HG03558 (cell line): ENCODE data around the gene YEATS2.
"Not testable (repeated sequence)": the region's sequence is repeated elsewhere in the genome, so short reads cannot be mapped to it uniquely, and the experiment has no call there.

Experiments used
- ATAC-seq: cut with Tn5 transposase; IDR thresholded peaks from one replicate; pipeline ENCODE4 v1.9.1; 2021; ENCODE audit warnings: moderate number of reproducible peaks; ENCODE audit not compliant: unreplicated experiment; ENCODE audit errors: extremely low read depth

Gene YEATS2

DNA sequence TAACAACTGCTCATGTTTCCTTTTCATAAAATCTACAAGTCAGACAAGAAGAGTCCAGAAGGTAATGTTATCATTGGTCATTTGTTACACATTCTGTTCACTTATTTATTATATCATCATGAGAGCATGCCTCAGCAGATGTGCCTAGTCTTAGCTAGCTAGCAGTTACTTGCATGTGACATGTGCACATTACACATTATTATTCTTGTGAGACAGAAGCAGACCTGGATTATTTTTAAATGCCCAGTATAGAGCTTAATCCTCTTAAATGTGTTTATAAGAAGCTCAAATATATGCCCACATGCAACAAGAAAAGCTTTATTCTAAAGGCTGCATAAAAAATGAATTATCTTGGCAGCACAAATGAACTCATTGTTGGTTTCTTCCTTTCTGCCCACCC lies 12.6 kb downstream of the YEATS2 start:
- ATAC-seq, result no peak

- ATAC-seq, result no peak
Measured at GRCh38 chr3:183711516-183711915, 13.9 kb downstream of the YEATS2 start.

DNA sequence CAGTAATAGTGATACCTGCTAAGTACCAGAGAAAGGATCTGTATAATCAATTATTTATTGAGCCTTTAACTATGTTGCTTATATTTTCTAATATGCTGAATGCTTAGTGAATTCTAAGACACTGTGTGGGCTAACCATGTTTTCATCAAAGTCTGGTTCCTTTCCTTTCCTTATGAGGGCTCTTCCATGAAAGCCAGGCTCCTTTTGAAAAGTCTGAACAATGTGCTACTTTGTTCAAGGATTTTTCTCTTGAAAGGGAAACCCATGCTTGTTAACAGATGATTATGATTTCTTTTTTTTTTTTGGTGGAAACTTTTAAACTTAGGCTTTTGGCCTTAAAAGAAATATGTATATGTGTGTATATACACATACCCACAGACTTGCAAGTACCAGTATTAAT lies 17.0 kb downstream of the YEATS2 start:
- no peak for ATAC-seq

- no peak for ATAC-seq
Measured at GRCh38 chr3:183718012-183718411, 20.4 kb downstream of the YEATS2 start.

DNA sequence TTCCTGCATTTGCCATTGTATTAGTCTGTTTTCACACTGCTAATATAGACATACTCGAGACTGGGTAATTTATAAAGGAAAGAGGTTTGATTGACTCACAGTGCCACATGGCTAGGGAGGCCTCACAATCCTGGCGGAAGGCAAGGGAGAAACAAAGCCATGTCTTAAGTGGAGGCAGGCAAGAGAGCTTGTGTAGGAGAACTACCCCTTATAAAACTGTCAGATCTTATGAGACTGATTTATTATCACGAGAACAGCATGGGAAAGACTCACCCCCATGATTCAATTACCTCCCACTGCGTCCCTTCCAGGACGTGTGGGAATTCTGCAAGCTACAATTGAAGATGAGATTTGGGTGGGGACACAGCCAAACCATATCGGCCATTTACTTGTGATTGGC lies 27.8 kb downstream of the YEATS2 start:
- ATAC-seq, result no peak

GRCh38 chr3:183728204-183728603 lies 30.6 kb downstream of the YEATS2 start:
- ATAC-seq, result no peak

- no peak for ATAC-seq
Measured at GRCh38 chr3:183730361-183730760, 32.8 kb downstream of the YEATS2 start.

GRCh38 chr3:183731611-183732010 lies 34.0 kb downstream of the YEATS2 start:
- no peak for ATAC-seq

- ATAC-seq, result no peak
Measured at GRCh38 chr3:183733553-183733952, 36.0 kb downstream of the YEATS2 start.

DNA sequence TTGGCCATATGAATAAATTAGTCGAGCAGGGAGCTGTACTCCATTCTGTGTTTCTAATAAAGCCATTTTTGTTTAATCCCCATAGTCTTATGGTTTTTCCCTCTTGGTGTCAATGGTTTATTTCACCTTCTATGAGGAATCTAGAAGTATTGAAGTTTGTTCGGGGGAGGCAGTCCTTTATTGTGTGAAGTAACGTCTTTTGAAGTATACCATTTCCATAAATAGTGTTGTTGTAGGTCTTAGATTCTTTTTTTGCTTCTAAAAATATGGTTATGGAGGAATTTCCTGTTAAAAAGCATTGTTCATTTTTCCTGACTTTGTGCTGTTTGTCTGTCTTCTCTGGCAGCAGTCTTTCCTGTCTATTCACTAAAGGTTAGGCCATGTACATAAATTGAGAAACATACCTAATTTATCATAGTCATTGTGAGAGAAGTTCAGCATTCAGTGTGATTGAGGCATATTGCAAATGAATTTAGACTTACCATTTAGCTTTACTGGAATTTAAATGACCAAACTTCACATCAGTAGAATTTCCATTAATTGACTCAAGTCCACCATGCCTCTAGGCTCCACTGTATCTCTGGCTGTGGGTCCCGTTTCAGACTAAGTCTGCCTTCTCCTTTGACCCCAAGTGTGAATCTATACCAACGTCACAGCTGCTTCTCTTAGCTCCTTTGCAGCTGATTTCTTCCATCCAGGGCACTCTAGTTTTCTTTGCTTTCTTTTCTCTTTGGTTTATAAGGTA lies 37.3 kb downstream of the YEATS2 start:
- no peak for ATAC-seq

- no peak for ATAC-seq
Measured at GRCh38 chr3:183737116-183737515, 39.5 kb downstream of the YEATS2 start.

DNA sequence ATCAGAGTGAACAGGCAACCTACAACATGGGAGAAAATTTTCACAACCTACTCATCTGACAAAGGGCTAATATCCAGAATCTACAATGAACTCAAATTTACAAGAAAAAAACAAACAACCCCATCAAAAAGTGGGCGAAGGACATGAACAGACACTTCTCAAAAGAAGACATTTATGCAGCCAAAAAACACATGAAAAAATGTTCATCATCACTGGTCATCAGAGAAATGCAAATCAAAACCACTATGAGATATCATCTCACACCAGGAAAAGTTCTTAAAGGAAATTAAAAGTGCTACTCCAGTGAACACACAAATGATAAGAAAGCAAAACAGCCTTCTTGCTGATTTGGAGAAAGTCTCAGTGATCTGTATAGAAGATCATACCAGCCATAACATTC lies 42.6 kb downstream of the YEATS2 start:
- ATAC-seq, result not testable (repeated sequence)

- no peak for ATAC-seq
Measured at GRCh38 chr3:183743231-183743630, 45.6 kb downstream of the YEATS2 start.

DNA sequence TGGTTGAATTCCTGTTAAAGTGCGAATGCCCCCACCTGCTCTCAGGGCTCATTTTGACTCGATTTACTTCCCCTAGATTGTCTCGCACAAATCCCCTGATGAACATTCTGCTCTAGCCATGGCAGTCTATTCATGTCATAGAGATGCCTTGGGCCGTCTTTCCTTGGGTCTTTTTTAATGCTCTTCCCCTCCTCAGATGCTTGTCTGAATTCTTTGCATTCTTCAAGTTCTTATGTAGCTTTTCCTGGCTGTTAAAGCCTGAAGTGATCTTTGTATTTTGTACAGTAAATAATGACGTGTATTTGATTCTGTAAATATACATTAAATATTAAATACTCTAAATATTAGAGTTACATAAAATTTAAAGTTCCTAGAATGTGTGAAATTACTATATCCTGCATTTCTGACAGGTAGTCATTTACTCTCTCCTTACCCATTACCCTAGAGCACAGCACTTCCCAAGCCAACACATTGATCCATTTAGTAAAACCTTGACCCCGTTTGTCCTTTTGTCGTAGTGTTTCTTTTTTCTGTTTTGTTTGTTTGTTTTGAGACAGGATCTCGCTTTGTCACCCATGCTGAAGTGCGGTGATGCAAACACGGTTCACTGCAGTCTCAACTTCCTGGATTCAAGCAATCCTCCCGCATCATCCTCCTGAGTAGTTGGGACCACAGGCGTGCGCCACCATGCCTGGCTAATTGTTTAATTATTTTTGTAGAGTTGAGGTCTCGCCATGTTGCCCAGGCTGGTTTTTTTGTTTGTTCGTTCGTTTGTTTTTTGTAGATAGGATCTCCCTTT lies 47.9 kb downstream of the YEATS2 start:
- no peak for ATAC-seq

DNA sequence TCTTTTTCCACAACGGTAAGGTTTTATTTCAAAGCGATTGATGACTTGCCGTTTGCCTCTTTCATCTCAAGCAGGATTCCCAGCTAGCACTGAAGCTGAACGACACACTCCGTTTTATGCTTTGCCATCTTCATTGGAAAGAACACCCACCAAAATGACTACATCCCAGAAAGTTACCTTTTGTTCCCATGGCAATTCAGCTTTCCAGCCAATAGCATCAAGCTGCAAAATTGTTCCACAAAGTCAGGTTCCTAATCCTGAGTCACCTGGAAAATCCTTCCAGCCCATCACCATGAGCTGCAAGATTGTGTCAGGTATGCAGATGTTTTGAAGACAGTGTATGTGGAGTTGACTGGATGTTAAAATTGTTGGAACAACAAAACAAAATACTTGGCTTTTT lies 56.5 kb downstream of the YEATS2 start:
- ATAC-seq, result no peak

DNA sequence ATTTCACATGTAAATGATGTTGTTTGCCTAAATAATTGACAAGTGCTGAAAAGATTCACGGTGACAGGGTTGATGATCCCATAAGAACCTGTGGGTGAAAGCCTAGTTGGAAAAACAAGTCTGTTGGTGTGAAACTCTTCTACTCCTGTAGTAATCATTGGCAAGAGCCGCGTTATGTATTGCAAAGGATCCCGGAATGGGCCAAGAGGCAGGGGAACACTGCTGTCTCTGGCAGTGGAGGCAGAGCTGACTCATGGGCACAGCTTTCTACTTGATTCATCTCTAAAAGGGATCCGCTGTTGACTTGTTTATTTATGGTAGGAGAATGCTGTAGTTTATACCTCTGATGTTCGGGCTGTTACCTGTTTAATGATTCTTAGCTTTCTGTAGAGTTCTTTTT lies 64.7 kb downstream of the YEATS2 start:
- ATAC-seq, result no peak

GRCh38 chr3:183764847-183765731 lies 67.5 kb downstream of the YEATS2 start:
- no peak for ATAC-seq

DNA sequence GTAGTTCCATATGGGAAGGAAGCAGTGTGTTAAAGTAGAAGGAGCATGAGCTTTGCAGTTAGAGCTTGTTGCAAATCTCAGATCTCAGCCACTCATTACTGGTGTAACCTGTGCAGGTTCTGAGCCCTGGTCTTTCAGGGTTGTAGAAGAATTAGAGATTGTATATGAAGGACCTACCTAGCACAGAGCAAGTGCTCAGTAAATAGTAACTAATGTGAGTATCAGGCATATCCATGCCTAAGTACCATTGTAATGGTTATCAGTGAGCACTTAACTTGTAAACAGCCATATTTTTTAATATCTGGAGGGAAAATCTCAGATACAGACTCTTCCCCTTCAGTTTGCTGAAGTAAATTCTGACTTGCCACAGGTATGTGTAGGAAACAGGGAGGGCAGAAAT lies 68.5 kb downstream of the YEATS2 start:
- ATAC-seq, result no peak

DNA sequence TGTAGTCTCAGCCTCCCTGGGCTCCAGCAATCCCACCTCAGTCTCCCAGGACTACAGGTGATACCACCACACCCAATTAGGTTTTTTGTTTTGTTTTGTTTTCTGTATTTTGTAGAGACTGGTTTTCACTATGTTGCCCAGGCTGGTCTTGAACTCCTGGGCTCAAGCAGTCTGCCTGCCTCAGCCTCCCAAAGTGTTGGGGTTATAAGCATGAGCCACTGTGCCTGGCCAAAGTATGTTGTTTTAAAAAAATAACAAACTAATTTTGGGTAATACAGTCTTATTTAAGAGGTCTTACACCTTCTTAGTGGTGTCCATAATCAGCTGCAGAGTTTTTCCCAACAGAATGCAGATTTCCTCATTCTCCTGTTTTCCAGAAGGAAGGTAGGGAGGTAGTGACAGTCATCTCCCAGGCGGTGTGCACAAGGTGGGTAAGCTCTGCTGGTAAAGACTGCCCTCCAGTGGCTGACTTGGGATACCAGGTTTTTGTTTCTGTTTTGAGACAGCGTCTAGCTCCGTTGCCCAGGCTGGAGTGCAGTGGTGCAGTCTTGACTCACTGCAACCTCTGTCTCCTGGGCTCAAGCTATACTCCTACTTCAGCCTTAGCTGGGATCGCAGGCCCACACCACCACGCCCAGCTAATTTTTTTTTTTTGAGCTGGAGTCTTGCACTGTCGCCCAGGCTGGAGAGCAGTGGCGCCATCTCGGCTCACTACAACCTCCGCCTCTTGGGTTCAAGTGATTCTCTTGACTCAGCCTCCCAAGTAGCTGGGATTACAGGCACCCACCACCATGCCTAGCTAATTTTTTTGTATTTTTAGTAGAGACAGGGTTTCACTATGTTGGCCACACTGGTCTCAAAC lies 69.4 kb downstream of the YEATS2 start:
- ATAC-seq, result no peak

GRCh38 chr3:183768114-183768513 lies 70.5 kb downstream of the YEATS2 start:
- ATAC-seq, result no peak
